Mammary epithelial cell (primary cell): Measurements from ENCODE around the gene TMOD1.

Source experiments
- CTCF ChIP-seq, 2 donors: IDR thresholded peaks in 1 of 2; conservative IDR thresholded peaks in 1 of 2; 2 replicates each; pipeline ENCODE4 v1.5.1; 2011 to 2012; ENCODE audit warnings: inconsistent platforms in 2 of 2, low read length in 2 of 2, mild to moderate bottlenecking in 2 of 2, control low read depth in 1 of 2, low read depth in 1 of 2; ENCODE audit not compliant: insufficient read depth in 1 of 2; ENCODE audit errors: extremely low read depth in 1 of 2
- EZH2 ChIP-seq: IDR thresholded peaks from 2 replicates; pipeline ENCODE4 v1.6.1; 2012; ENCODE audit warnings: low read length, inconsistent platforms, borderline replicate concordance

- TF ChIP-seq CTCF (conservative IDR thresholded peaks at IDR 0.05 in 1 of 2, IDR thresholded peaks at IDR 0.05 in 1 of 2; ENCODE audit: extremely low read depth in 1 of 2, insufficient read depth in 1 of 2, low read depth in 1 of 2, low read length in 2 of 2), result no peak
- TF ChIP-seq EZH2, result no peak
Observed at GRCh38 chr9:97535771-97536170, 34.3 kb downstream of the TMOD1 start.
